HCT116 (cell line): ENCODE measurements around the gene TBATA. TPM values are rescaled to one million over a fixed set of nuclear protein-coding genes. Genes with fewer than 3 reads are reported as not detected.

Experiments
- ATAC-seq: fragments of 200-7000 bp; cut with Tn5 transposase; 2 replicates; pipeline ENCODE4 v1.9.1; 2020; ENCODE audit warnings: mild to moderate bottlenecking, moderate library complexity
- BruUV-seq: library from RNA; stranded (reverse); fragments of 400-500 nt; replicated peaks from 2 replicates; lab custom pipeline; 2021; lab: Mats Ljungman, UMichigan
- CTCF ChIA-PET: fragments of 300-600 bp; sonication (Branson Sonifier 250); formaldehyde crosslinking; loops from one replicate; lab custom pipeline; 2021; ENCODE audit warnings: antibody characterized with exemption; lab: Charles Lee
- POLR2A ChIA-PET: fragments of 300-600, 350-600 bp; sonication (Branson Sonifier 250); formaldehyde crosslinking; loops from one replicate; lab custom pipeline; 2021; ENCODE audit warnings: antibody characterized with exemption; lab: Charles Lee
- RAD21 ChIA-PET, 2 experiments: fragments of 300-600 bp; sonication (Branson Sonifier 250); formaldehyde crosslinking; loops; one replicate each; lab custom pipeline; 2023; ENCODE audit warnings: low total read pairs in 2 of 2; ENCODE audit not compliant: uncharacterized antibody in 2 of 2, unreplicated experiment in 2 of 2, low non-redundant PET in 1 of 2; lab: Charles Lee
- DNase-seq: peaks from one replicate; pipeline ENCODE4 v3.0.0-alpha.2; 2010; ENCODE audit warnings: low read depth, low spot score
- H2AFZ ChIP-seq: fragments of 200-600 bp; shearing (Covaris generic), sonication (generic); 2 replicates; pipeline ENCODE4 v1.6.1; 2017; ENCODE audit warnings: low read depth, mixed run types, mixed read lengths, antibody characterized with exemption, low read length; ENCODE audit not compliant: poor library complexity, severe bottlenecking
- H3K27ac ChIP-seq: 2 replicates; pipeline ENCODE4 v1.5.1; 2012; ENCODE audit warnings: low read depth, low read length
- H3K27me3 ChIP-seq: fragments of 200-600 bp; sonication (generic); 2 replicates; pipeline ENCODE4 v1.6.1; 2016; ENCODE audit warnings: mixed run types, low read length, mixed read lengths; ENCODE audit not compliant: insufficient read depth
- H3K36me3 ChIP-seq, 2 experiments: fragments of 200-500 bp in 1 of 2; fragments of 200-600 bp in 1 of 2; sonication (Bioruptor generic) in 1 of 2; sonication (generic) in 1 of 2; 2 replicates each; pipeline versions ENCODE4 v1.5.1 to v1.6.1; 2014 to 2016; ENCODE audit warnings: low read length in 2 of 2, inconsistent platforms in 1 of 2, mixed read lengths in 1 of 2, mixed run types in 1 of 2; ENCODE audit not compliant: insufficient read depth in 2 of 2, control insufficient read depth in 1 of 2
- H3K4me1 ChIP-seq, 2 experiments: fragments of 200-600 bp in 1 of 2; sonication (generic) in 1 of 2; 2 replicates each; pipeline versions ENCODE4 v1.5.1 to v1.6.1; 2012 to 2017; ENCODE audit warnings: low read length in 2 of 2, inconsistent platforms in 1 of 2, mild to moderate bottlenecking in 1 of 2, mixed read lengths in 1 of 2, mixed run types in 1 of 2, moderate library complexity in 1 of 2; ENCODE audit not compliant: insufficient read depth in 2 of 2, control insufficient read depth in 1 of 2
- H3K4me2 ChIP-seq: fragments of 200-600 bp; sonication (generic); 2 replicates; pipeline ENCODE4 v1.6.1; 2017; ENCODE audit warnings: mixed run types, low read length, mixed read lengths
- H3K4me3 ChIP-seq, 2 experiments: fragments of 200-600 bp in 1 of 2; sonication (generic) in 1 of 2; replicated peaks in 1 of 2; 2 replicates each; pipeline ENCODE4 v1.5.1; 2011 to 2016; ENCODE audit warnings: low read length in 2 of 2, control low read depth in 1 of 2, low read depth in 1 of 2, mild to moderate bottlenecking in 1 of 2, mixed read lengths in 1 of 2, mixed run types in 1 of 2
- H3K79me2 ChIP-seq: fragments of 200-600 bp; sonication (generic); 2 replicates; pipeline ENCODE4 v1.6.1; 2017; ENCODE audit warnings: mild to moderate bottlenecking, mixed run types, low read length, moderate library complexity, mixed read lengths; ENCODE audit not compliant: insufficient read depth
- H3K9ac ChIP-seq: fragments of 200-600 bp; sonication (generic); 2 replicates; pipeline ENCODE4 v1.6.1; 2016; ENCODE audit warnings: low read length, mixed read lengths
- H3K9me2 ChIP-seq: fragments of 200-600 bp; sonication (generic), shearing (Covaris generic); 2 replicates; pipeline ENCODE4 v1.6.1; 2017; ENCODE audit warnings: mixed run types, mild to moderate bottlenecking, moderate library complexity; ENCODE audit not compliant: insufficient read depth
- H3K9me3 ChIP-seq, 2 experiments: fragments of 200-500 bp in 1 of 2; fragments of 200-600 bp in 1 of 2; sonication (Bioruptor generic) in 1 of 2; sonication (generic) in 1 of 2; 2 replicates each; pipeline ENCODE4 v1.6.1; 2014 to 2017; ENCODE audit warnings: low read length in 2 of 2, mixed read lengths in 2 of 2, inconsistent platforms in 1 of 2, low read depth in 1 of 2, mild to moderate bottlenecking in 1 of 2, mixed run types in 1 of 2, moderate library complexity in 1 of 2; ENCODE audit not compliant: control insufficient read depth in 1 of 2, insufficient read depth in 1 of 2
- H4K20me1 ChIP-seq: fragments of 200-600 bp; sonication (generic), shearing (Covaris generic); 2 replicates; pipeline ENCODE4 v1.6.1; 2017; ENCODE audit warnings: mixed run types, mild to moderate bottlenecking, moderate library complexity; ENCODE audit not compliant: insufficient read depth
- CBX3 ChIP-seq: IDR thresholded peaks from 2 replicates; pipeline ENCODE4 v1.6.1; 2012; ENCODE audit warnings: low read depth
- CEBPB ChIP-seq: IDR thresholded peaks from 2 replicates; pipeline ENCODE4 v1.6.1; 2012; ENCODE audit warnings: low read depth
- CTCF ChIP-seq, 3 experiments: fragments of 200-600 bp in 1 of 3; sonication (generic) in 1 of 3; IDR thresholded peaks in 2 of 3; conservative IDR thresholded peaks in 1 of 3; 2 replicates each; pipeline ENCODE4 v1.5.1; 2012 to 2017; ENCODE audit warnings: low read depth in 2 of 3, low read length in 2 of 3, antibody characterized with exemption in 1 of 3, borderline replicate concordance in 1 of 3, control low read depth in 1 of 3, mild to moderate bottlenecking in 1 of 3, mixed read lengths in 1 of 3, mixed run types in 1 of 3, moderate library complexity in 1 of 3; ENCODE audit not compliant: insufficient read depth in 1 of 3
- EGR1 ChIP-seq: IDR thresholded peaks from 2 replicates; pipeline ENCODE4 v1.6.1; 2012; ENCODE audit warnings: low read depth
- EZH2 ChIP-seq: fragments of 200-600 bp; sonication (generic); IDR thresholded peaks from 2 replicates; pipeline ENCODE4 v1.6.1; 2017; ENCODE audit warnings: antibody characterized with exemption, mixed run types
- FOSL1 ChIP-seq: IDR thresholded peaks from 2 replicates; pipeline ENCODE4 v1.6.1; 2012; ENCODE audit warnings: low read depth
- JUND ChIP-seq: IDR thresholded peaks from 2 replicates; pipeline ENCODE4 v1.6.1; 2012
- MAX ChIP-seq: IDR thresholded peaks from 2 replicates; pipeline ENCODE4 v1.6.1; 2012
- POLR2A ChIP-seq: IDR thresholded peaks from 2 replicates; pipeline ENCODE4 v1.7.0; 2011; ENCODE audit warnings: borderline replicate concordance; ENCODE audit not compliant: insufficient read depth, insufficient read length; ENCODE audit errors: extremely low read depth
- POLR2AphosphoS5 ChIP-seq: IDR thresholded peaks from 2 replicates; pipeline ENCODE4 v1.6.1; 2011; ENCODE audit warnings: mild to moderate bottlenecking, low read depth, low read length, moderate library complexity
- RAD21 ChIP-seq: IDR thresholded peaks from 2 replicates; pipeline ENCODE4 v1.6.1; 2012; ENCODE audit warnings: low read depth, mild to moderate bottlenecking
- REST ChIP-seq: IDR thresholded peaks from 2 replicates; pipeline ENCODE4 v1.6.1; 2012; ENCODE audit warnings: low read depth
- SIN3A ChIP-seq: IDR thresholded peaks from 2 replicates; pipeline ENCODE4 v1.6.1; 2012; ENCODE audit warnings: low read depth
- SP1 ChIP-seq: IDR thresholded peaks from 2 replicates; pipeline ENCODE4 v1.6.1; 2012; ENCODE audit warnings: low read depth
- SRF ChIP-seq: IDR thresholded peaks from 2 replicates; pipeline ENCODE4 v1.6.1; 2012; ENCODE audit warnings: low read depth
- TCF7L2 ChIP-seq: IDR thresholded peaks from 2 replicates; pipeline ENCODE4 v1.7.0; 2011; ENCODE audit warnings: borderline replicate concordance, inconsistent platforms; ENCODE audit not compliant: insufficient read depth, insufficient read length; ENCODE audit errors: extremely low read depth
- ZBTB33 ChIP-seq: IDR thresholded peaks from 2 replicates; pipeline ENCODE4 v1.6.1; 2011; ENCODE audit warnings: mild to moderate bottlenecking, low read length, moderate library complexity; ENCODE audit not compliant: insufficient replicate concordance; ENCODE audit errors: extremely low read depth
- ZFX ChIP-seq: fragments of 450-650 bp; IDR thresholded peaks from 2 replicates; pipeline ENCODE4 v1.6.1; 2017
- intact Hi-C: fragments of 100-400 bp; cut with micrococcal nuclease; formaldehyde crosslinking; loops from 2 replicates; pipeline ENCODE4 v1.10.0; 2022
- total RNA-seq: library from RNA; stranded (reverse); gene quantifications from one replicate; pipeline ENCODE4 v1.2.1, GENCODE V29; 2021; ENCODE audit not compliant: unreplicated experiment
- TF ChIP-seq, protein P1 (sequence below): IDR thresholded peaks from 2 replicates; pipeline ENCODE4 v1.6.1; 2012

Gene TBATA
- total RNA-seq, 1 experiment from 2014 or later: not detected

- Histone ChIP-seq H3K36me3 (peaks cover 0 to 12% of the 10 kb centered on the region in 2 experiments; a peak in 3 of 4 replicates), H3K9ac (no peak overlapping the region), H3K9me3 (no peaks in the 10 kb centered on the region), H4K20me1 (peaks cover 5% of the 10 kb centered on the region; the same call in 1 of the 2 replicates), H3K4me3 (no peak overlapping the region), H3K4me2 (no peak overlapping the region), H3K4me1 (peaks cover 0 to 23% of the 10 kb centered on the region in 2 experiments; a peak in 2 of 4 replicates), H3K79me2 (peaks cover 69% of the 10 kb centered on the region), H2AFZ (no peak overlapping the region), H3K27ac (no peak overlapping the region), H3K27me3 (no peaks in the 10 kb centered on the region), H3K9me2 (no peaks in the 10 kb centered on the region)
- TF ChIP-seq POLR2AphosphoS5: no peak
- no peak for TF ChIP-seq SP1
- TF ChIP-seq SIN3A: no peak
- no peak for TF ChIP-seq MAX
- TF ChIP-seq REST: no peak
- TF ChIP-seq SRF: no peak
- no peak for TF ChIP-seq JUND
- TF ChIP-seq ZFX: no peak
- TF ChIP-seq ZBTB33: no peak
- TF ChIP-seq RAD21: no peak
- no peak for TF ChIP-seq TCF7L2
- no peak for TF ChIP-seq POLR2A
- no peak for TF ChIP-seq FOSL1
- no peak for TF ChIP-seq EZH2
- TF ChIP-seq CBX3: no peak
- no peak for TF ChIP-seq CTCF (IDR thresholded peaks at IDR 0.05 in 2 of 3, conservative IDR thresholded peaks at IDR 0.05 in 1 of 3; ENCODE audit: borderline replicate concordance in 1 of 3, insufficient read depth in 1 of 3, low read depth in 2 of 3, low read length in 2 of 3)
- TF ChIP-seq CEBPB: no peak
- TF ChIP-seq, protein P1, sequence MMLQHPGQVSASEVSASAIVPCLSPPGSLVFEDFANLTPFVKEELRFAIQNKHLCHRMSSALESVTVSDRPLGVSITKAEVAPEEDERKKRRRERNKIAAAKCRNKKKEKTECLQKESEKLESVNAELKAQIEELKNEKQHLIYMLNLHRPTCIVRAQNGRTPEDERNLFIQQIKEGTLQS: no peak
- TF ChIP-seq EGR1: no peak
- ChIA-PET RAD21 (no interaction called here), CTCF (no interaction called here), POLR2A (interaction anchor here (0.5 kb wide), 1 partner anchor 16 kb away, joined by 3 read pairs; no protein-coding TSS in a partner anchor)
- ATAC-seq (no peak), DNase-seq (no peak)
- intact Hi-C loops: no loop called here
- no TSS peak for BruUV-seq
Measured at GRCh38 chr10:70834021-70834420, 48.8 kb upstream of the TBATA start.
